Measurements from ENCODE around the gene TNFRSF1A. TPM values are rescaled to one million over a fixed set of nuclear protein-coding genes. Genes with fewer than 3 reads are reported as not detected.

Gene TNFRSF1A
- total RNA-seq, 4 donors from 2014 or later, result 229 to 317 (median 258) TPM

- H3K36me3 ChIP-seq, result no peaks in the 10 kb centered on the region
- no peak for DNase-seq
Measured at GRCh38 chr12:6319446-6319845, 22.4 kb downstream of the TNFRSF1A start.

DNA sequence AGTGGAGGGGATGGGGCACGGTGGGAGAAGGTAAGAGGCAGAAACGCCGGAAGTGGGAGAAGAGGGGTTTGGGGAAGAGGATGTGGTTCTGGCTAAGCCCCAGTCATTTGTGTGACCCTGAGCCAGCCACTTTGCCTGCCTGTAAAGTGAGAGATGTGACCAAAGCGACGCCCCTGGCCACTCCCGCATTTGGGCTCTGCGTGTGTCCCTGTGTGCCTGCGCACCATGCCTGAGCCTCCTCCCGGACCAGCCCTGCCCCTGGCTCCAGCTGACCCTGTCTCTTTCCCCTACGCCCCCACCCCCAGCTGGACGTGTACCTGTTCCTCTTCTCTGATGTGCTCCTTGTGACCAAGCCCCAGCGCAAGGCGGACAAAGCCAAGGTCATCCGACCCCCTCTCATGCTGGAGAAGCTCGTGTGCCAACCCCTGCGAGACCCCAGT lies 23.4 kb downstream of the TNFRSF1A start:
- in situ Hi-C loops (cut with MboI; ENCODE audit: low pct_ligation_motif_present in 1 of 4, low pct_unique_long_range_greater_than_20kb in 1 of 4, low sequenced_read_pairs in 3 of 4), result no loop called here
- Histone ChIP-seq H3K36me3 (no peaks in the 10 kb centered on the region), H3K4me1 (peaks cover 4 to 17% (median 10%) of the 10 kb centered on the region in 4 donors), H3K27me3 (no peaks in the 10 kb centered on the region), H3K27ac (no peak overlapping the region), H3K4me3 (no peak overlapping the region), H3K9me3 (no peaks in the 10 kb centered on the region)
- 81 to 83% methylated on average over 11 to 16 of the region's 16 CpGs for WGBS, 2 donors (ENCODE audit: low coverage in 1 of 2)
- no peak for DNase-seq
- intact Hi-C loops (cut with DNase I; ENCODE audit: low total_unique reads), result no loop called here
- TF ChIP-seq POLR2AphosphoS5 (IDR thresholded peaks at IDR 0.05) (no peak), EP300 (IDR thresholded peaks at IDR 0.05; ENCODE audit: low read depth) (no peak), CTCF (IDR thresholded peaks at IDR 0.05) (no peak)

More at GRCh38 chr12:6319446-6319845, 22.4 kb downstream of the TNFRSF1A start:
- H3K4me1 ChIP-seq, result peaks cover 8 to 21% (median 14%) of the 10 kb centered on the region in 4 donors
- H3K27ac ChIP-seq, result no peak overlapping the region
- TF ChIP-seq POLR2AphosphoS5 (IDR thresholded peaks at IDR 0.05) (no peak), EP300 (IDR thresholded peaks at IDR 0.05; ENCODE audit: low read depth) (no peak), CTCF (IDR thresholded peaks at IDR 0.05) (no peak), POLR2A (IDR thresholded peaks at IDR 0.05) (no peak)
- intact Hi-C loops (cut with DNase I; ENCODE audit: low total_unique reads) (no loop called here), in situ Hi-C loops (cut with MboI; ENCODE audit: low pct_ligation_motif_present in 1 of 4, low pct_unique_long_range_greater_than_20kb in 1 of 4, low sequenced_read_pairs in 3 of 4) (no loop called here)
- 93 to 95% methylated on average over 3 to 4 of the region's 4 CpGs for WGBS, 2 donors (ENCODE audit: low coverage in 1 of 2)
- no peaks in the 10 kb centered on the region for H3K27me3 ChIP-seq
- H3K9me3 ChIP-seq, result no peaks in the 10 kb centered on the region
- no peak overlapping the region for H3K4me3 ChIP-seq

GRCh38 chr12:6317693-6318439 lies 24.0 kb downstream of the TNFRSF1A start:
- Histone ChIP-seq H3K9me3 (no peaks in the 10 kb centered on the region), H3K27me3 (no peaks in the 10 kb centered on the region), H3K27ac (no peak overlapping the region), H3K4me1 (peaks cover 8 to 17% (median 12%) of the 10 kb centered on the region in 4 donors), H3K36me3 (no peaks in the 10 kb centered on the region), H3K4me3 (no peak overlapping the region)
- intact Hi-C loops (cut with DNase I; ENCODE audit: low total_unique reads), result no loop called here
- TF ChIP-seq POLR2AphosphoS5 (IDR thresholded peaks at IDR 0.05) (no peak), CTCF (IDR thresholded peaks at IDR 0.05) (no peak), POLR2A (IDR thresholded peaks at IDR 0.05) (no peak), EP300 (IDR thresholded peaks at IDR 0.05; ENCODE audit: low read depth) (no peak)
- 76 to 82% methylated on average over 8 to 21 of the region's 21 CpGs for WGBS, 2 donors (ENCODE audit: low coverage in 1 of 2)
- in situ Hi-C loops (cut with MboI; ENCODE audit: low pct_ligation_motif_present in 1 of 4, low pct_unique_long_range_greater_than_20kb in 1 of 4, low sequenced_read_pairs in 3 of 4), result no loop called here
- DNase-seq, result no peak

GRCh38 chr12:6316921-6317692 lies 24.8 kb downstream of the TNFRSF1A start:
- intact Hi-C loops (cut with DNase I; ENCODE audit: low total_unique reads), result no loop called here
- H3K4me1 ChIP-seq, result peaks cover 7 to 17% (median 14%) of the 10 kb centered on the region in 4 donors
- H3K36me3 ChIP-seq, result no peaks in the 10 kb centered on the region
- H3K4me3 ChIP-seq, result no peak overlapping the region
- no peaks in the 10 kb centered on the region for H3K27me3 ChIP-seq
- no peak overlapping the region for H3K27ac ChIP-seq
- no peak for DNase-seq
- WGBS, 2 donors (ENCODE audit: low coverage in 1 of 2), result 82 to 83% methylated on average over 9 to 21 of the region's 21 CpGs
- H3K9me3 ChIP-seq, result no peaks in the 10 kb centered on the region
- TF ChIP-seq CTCF (IDR thresholded peaks at IDR 0.05), result no peak
- TF ChIP-seq POLR2AphosphoS5 (IDR thresholded peaks at IDR 0.05), result no peak
- TF ChIP-seq EP300 (IDR thresholded peaks at IDR 0.05; ENCODE audit: low read depth), result no peak
- TF ChIP-seq POLR2A (IDR thresholded peaks at IDR 0.05), result no peak
- in situ Hi-C loops (cut with MboI; ENCODE audit: low pct_ligation_motif_present in 1 of 4, low pct_unique_long_range_greater_than_20kb in 1 of 4, low sequenced_read_pairs in 3 of 4), result no loop called here

Data from transverse colon (tissue), 4 donors.